GM11168 (cell line): ENCODE data around the gene PCDHA12.

Experiments used
- in situ Hi-C: fragments of 300-500 bp; cut with MboI; formaldehyde crosslinking; loops from one replicate; pipeline ENCODE4 v1.12.0; 2022; ENCODE audit warnings: low sequenced_read_pairs; ENCODE audit not compliant: unreplicated experiment

PCDHA12 gene

DNA sequence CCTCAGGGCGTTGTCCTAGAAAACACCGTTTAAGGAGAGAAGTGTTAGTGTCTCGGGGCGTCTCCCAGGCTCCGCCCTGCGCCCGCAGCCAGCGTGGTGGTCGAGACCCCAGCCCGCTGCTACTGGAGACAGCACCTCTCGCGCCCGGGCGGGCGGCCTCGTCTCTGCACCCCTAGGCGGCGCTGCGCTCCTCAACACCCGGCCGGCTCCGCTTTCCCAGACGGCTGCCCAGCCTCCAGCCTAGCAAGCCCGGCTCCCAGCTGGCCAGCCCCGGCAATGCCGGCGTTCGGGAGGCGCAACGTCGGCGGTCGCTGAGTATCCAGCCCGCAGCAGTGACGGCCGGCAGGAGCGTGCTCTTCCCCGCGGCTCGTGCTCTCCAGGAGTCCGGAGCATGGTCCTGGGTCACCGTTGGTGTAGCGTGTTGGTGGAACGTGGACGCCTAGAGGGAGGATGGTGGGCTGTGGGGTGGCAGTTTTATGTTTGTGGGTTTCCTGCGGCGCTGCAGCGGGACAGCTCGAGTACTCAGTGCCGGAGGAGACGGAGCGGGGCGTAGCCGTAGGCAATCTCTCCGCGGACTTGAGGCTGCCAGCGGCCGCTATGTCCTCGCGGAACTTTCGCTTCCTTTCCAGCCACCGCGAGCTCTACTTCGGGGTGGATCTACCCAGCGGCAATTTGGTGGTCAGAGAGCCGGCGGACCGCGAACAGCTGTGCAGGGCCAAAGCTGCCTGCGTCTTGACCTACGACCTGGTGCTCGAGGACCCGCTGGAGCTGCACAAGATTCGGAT is 51.5 kb downstream of the PCDHA12 start:
- in situ Hi-C loops = no loop called here

- in situ Hi-C loops = no loop called here
Observed at GRCh38 chr5:140927228-140927573, 52.1 kb downstream of the PCDHA12 start.
